A673 (cell line): Measurements from ENCODE around the gene USP2. TPM values are rescaled to one million over a fixed set of nuclear protein-coding genes. Genes with fewer than 3 reads are reported as not detected.

Source experiments
- BruUV-seq: library from RNA; stranded (reverse); fragments of 400-500 nt; replicated peaks from 2 replicates; lab custom pipeline; 2021; lab: Mats Ljungman, UMichigan
- CTCF ChIA-PET: fragments of 300-600 bp; sonication (Branson Sonifier 250); formaldehyde crosslinking; loops from one replicate; lab custom pipeline; 2022; ENCODE audit warnings: antibody characterized with exemption; lab: Charles Lee
- POLR2A ChIA-PET: fragments of 300-600 bp; sonication (Branson Sonifier 250); formaldehyde crosslinking; loops from one replicate; lab custom pipeline; 2022; ENCODE audit warnings: antibody characterized with exemption; ENCODE audit not compliant: low non-redundant PET; lab: Charles Lee
- DNase-seq: peaks from one replicate; pipeline ENCODE4 v3.0.0-alpha.2; 2015; ENCODE audit warnings: low spot score
- H3K27ac ChIP-seq: fragments of 200-600 bp; sonication (generic); 2 replicates; pipeline ENCODE4 v1.5.1; 2016; ENCODE audit warnings: mixed run types, low read depth, mild to moderate bottlenecking, mixed read lengths, antibody characterized with exemption, low read length; ENCODE audit not compliant: poor library complexity, severe bottlenecking
- H3K27me3 ChIP-seq: fragments of 200-600 bp; sonication (generic); replicated peaks from 2 replicates; pipeline ENCODE4 v1.6.1; 2017; ENCODE audit warnings: mixed run types, low read depth, mild to moderate bottlenecking, mixed read lengths, antibody characterized with exemption, low read length; ENCODE audit not compliant: insufficient read depth, poor library complexity
- H3K36me3 ChIP-seq: fragments of 200-600 bp; sonication (generic); 2 replicates; pipeline ENCODE4 v1.6.1; 2016; ENCODE audit warnings: mixed run types, mild to moderate bottlenecking, mixed read lengths, antibody characterized with exemption, low read length; ENCODE audit not compliant: insufficient read depth, poor library complexity, severe bottlenecking
- H3K4me1 ChIP-seq: fragments of 200-600 bp; sonication (generic); 2 replicates; pipeline ENCODE4 v1.6.1; 2017; ENCODE audit warnings: mixed run types, mild to moderate bottlenecking, mixed read lengths, antibody characterized with exemption, low read length; ENCODE audit not compliant: insufficient read depth, poor library complexity, severe bottlenecking
- H3K4me3 ChIP-seq: fragments of 200-600 bp; sonication (generic); 2 replicates; pipeline ENCODE4 v1.5.1; 2016; ENCODE audit warnings: low read depth, mixed run types, mild to moderate bottlenecking, mixed read lengths, low read length; ENCODE audit not compliant: poor library complexity, severe bottlenecking
- H3K9me3 ChIP-seq: fragments of 200-600 bp; sonication (generic); 2 replicates; pipeline ENCODE4 v1.6.1; 2016; ENCODE audit warnings: mixed run types, low read depth, mild to moderate bottlenecking, mixed read lengths, antibody characterized with exemption, low read length; ENCODE audit not compliant: poor library complexity, severe bottlenecking
- CTCF ChIP-seq: fragments of 300-800, 200-600 bp; sonication (generic); conservative IDR thresholded peaks from 2 replicates; pipeline ENCODE4 v1.5.1; 2017; ENCODE audit warnings: low read depth, mild to moderate bottlenecking, antibody characterized with exemption, low read length, moderate library complexity, mixed read lengths
- EZH2 ChIP-seq: fragments of 200-600 bp; sonication (generic); IDR thresholded peaks from 2 replicates; pipeline ENCODE4 v1.6.1; 2017; ENCODE audit warnings: borderline replicate concordance, low read depth, mild to moderate bottlenecking, mixed read lengths, antibody characterized with exemption, low read length; ENCODE audit not compliant: poor library complexity, severe bottlenecking
- intact Hi-C: fragments of 100-400 bp; cut with micrococcal nuclease; formaldehyde crosslinking; loops from one replicate; pipeline ENCODE4 v1.10.0; 2022; ENCODE audit not compliant: unreplicated experiment
- microRNA-seq: library from miRNA; unstranded; fragments of <30 nt; microRNA quantifications from one replicate; pipeline ENCODE4 v1.2.0, GENCODE V29; 2021
- total RNA-seq: library from RNA; stranded (reverse); gene quantifications from 2 replicates; pipeline ENCODE4 v1.2.3, GENCODE V29; 2021

Gene USP2
- total RNA-seq, 1 experiment from 2014 or later: 4.8 TPM

- ChIA-PET POLR2A (no interaction called here), CTCF (interaction anchor here (0.7 kb wide), 1 partner anchor 230 kb away, joined by 3 read pairs; no protein-coding TSS in a partner anchor)
- TF ChIP-seq CTCF (0 out of 2 replicates have a peak, but pooled peaks have one; percentile 12), EZH2 (no peak)
- Histone ChIP-seq H3K4me3 (no peak overlapping the region), H3K27me3 (no peaks in the 10 kb centered on the region), H3K27ac (no peak overlapping the region), H3K9me3 (no peaks in the 10 kb centered on the region), H3K4me1 (no peaks in the 10 kb centered on the region), H3K36me3 (peaks cover 9% of the 10 kb centered on the region)
- intact Hi-C loops: no loop called here
- DNase-seq: no peak
- BruUV-seq: no TSS peak
These were observed 74.3 kb downstream of the USP2 start for GRCh38 chr11:119307219-119307618.

GRCh38 chr11:119306373-119306890 lies 75.1 kb downstream of the USP2 start:
- peaks cover 11% of the 10 kb centered on the region for H3K36me3 ChIP-seq
- H3K4me3 ChIP-seq: no peak overlapping the region
- peak overlapping the region; percentile 21 for H3K27ac ChIP-seq
- no peaks in the 10 kb centered on the region for H3K9me3 ChIP-seq
- POLR2A ChIA-PET: interaction anchor here (0.7 kb wide), 1 partner anchor 28 kb away, joined by 3 read pairs; the partner anchor contains the start of gene RNF26
- TF ChIP-seq CTCF (no peak), EZH2 (no peak)
- CTCF ChIA-PET: no interaction called here
- no peaks in the 10 kb centered on the region for H3K27me3 ChIP-seq
- intact Hi-C loops: no loop called here
- BruUV-seq: no TSS peak
- no peak for DNase-seq
- H3K4me1 ChIP-seq: no peaks in the 10 kb centered on the region

GRCh38 chr11:119305556-119306372 lies 75.7 kb downstream of the USP2 start:
- TF ChIP-seq CTCF (no peak), EZH2 (no peak)
- intact Hi-C loops: no loop called here
- DNase-seq: no peak
- H3K27ac ChIP-seq: no peak overlapping the region
- H3K36me3 ChIP-seq: peaks cover 14% of the 10 kb centered on the region
- no peaks in the 10 kb centered on the region for H3K4me1 ChIP-seq
- CTCF ChIA-PET: interaction anchor here (1.4 kb wide), 1 partner anchor 32 kb away, joined by 4 read pairs; no protein-coding TSS in a partner anchor
- H3K9me3 ChIP-seq: no peaks in the 10 kb centered on the region
- POLR2A ChIA-PET: interaction anchor here (0.7 to 0.9 kb wide), 2 partner anchors 12 to 29 kb away, joined by 3 read pairs; partner anchors contain the start of gene RNF26
- H3K27me3 ChIP-seq: no peaks in the 10 kb centered on the region
- no TSS peak for BruUV-seq
- H3K4me3 ChIP-seq: no peak overlapping the region

Small RNA genes within 50 kb of the gene (microRNA-seq; reads per million reads assigned to microRNA genes)
- gene MIR6756: not detected

Other genes with a start within 250 kb of the USP2 start
- gene ABCG4, start 232.6 kb downstream of the USP2 start, total RNA-seq: 0.33 TPM in 1 of 2 replicates, not detected in the other
- 1.4 and 2.7 TPM in 2 replicates for gene NLRX1, start 213.0 kb downstream of the USP2 start, total RNA-seq
- gene NHERF4, start 196.2 kb downstream of the USP2 start, total RNA-seq: not detected in 2 replicates
- 39.9 and 40.7 TPM in 2 replicates for gene CBL, start 175.4 kb downstream of the USP2 start, total RNA-seq
- gene MCAM, start 64.6 kb downstream of the USP2 start, total RNA-seq: 14.4 and 20.0 TPM in 2 replicates
- gene RNF26, start 47.2 kb downstream of the USP2 start, total RNA-seq: 81.3 and 89.3 TPM in 2 replicates
- 0.31 TPM in 1 of 2 replicates, not detected in the other for gene C1QTNF5, start 40.8 kb downstream of the USP2 start, total RNA-seq
- not detected in 2 replicates for gene MFRP, start 35.0 kb downstream of the USP2 start, total RNA-seq
- gene THY1, start 41.5 kb upstream of the USP2 start, total RNA-seq: 150 and 187 TPM in 2 replicates